PFSK-1 (cell line): ENCODE results near the gene SLC25A51.

ENCODE experiments used
- FOXP2 ChIP-seq: optimal IDR thresholded peaks from 2 replicates; pipeline ENCODE3; 2011; ENCODE audit warnings: borderline replicate concordance, control low read depth, inconsistent platforms; ENCODE audit not compliant: insufficient read depth; ENCODE audit errors: extremely low read length, extremely low read depth
- POLR2AphosphoS5 ChIP-seq: IDR thresholded peaks from 2 replicates; pipeline ENCODE4 v1.6.1; 2012; ENCODE audit warnings: low read depth, mild to moderate bottlenecking, control low read depth, low read length, moderate library complexity
- REST ChIP-seq, 2 experiments: IDR thresholded peaks; 2 replicates each; pipeline versions ENCODE4 v1.6.1 to v1.8.0; 2011 to 2012; ENCODE audit warnings: low read depth in 2 of 2, low read length in 2 of 2, control low read depth in 1 of 2, inconsistent platforms in 1 of 2, mild to moderate bottlenecking in 1 of 2, moderate library complexity in 1 of 2; ENCODE audit not compliant: insufficient read depth in 1 of 2
- SIN3A ChIP-seq: IDR thresholded peaks from 2 replicates; pipeline ENCODE4 v1.6.1; 2012; ENCODE audit warnings: mild to moderate bottlenecking, low read length, moderate library complexity, borderline replicate concordance; ENCODE audit not compliant: insufficient read depth
- TAF1 ChIP-seq: IDR thresholded peaks from 2 replicates; pipeline ENCODE4 v1.6.1; 2012; ENCODE audit warnings: low read length, control low read depth, borderline replicate concordance; ENCODE audit not compliant: insufficient read depth

Gene SLC25A51

GRCh38 chr9:37870799-37871176, 33.1 kb downstream of the SLC25A51 start:
- no peak for TF ChIP-seq POLR2AphosphoS5
- no peak for TF ChIP-seq REST (IDR thresholded peaks at IDR 0.05; ENCODE audit: insufficient read depth in 1 of 2, low read depth in 2 of 2, low read length in 2 of 2)
- TF ChIP-seq FOXP2, result no peak
- TF ChIP-seq SIN3A, result no peak
- no peak for TF ChIP-seq TAF1

- TF ChIP-seq SIN3A (no peak), TAF1 (no peak), FOXP2 (no peak), POLR2AphosphoS5 (no peak), REST (IDR thresholded peaks at IDR 0.05; ENCODE audit: insufficient read depth in 1 of 2, low read depth in 2 of 2, low read length in 2 of 2) (no peak)
Measured at GRCh38 chr9:37870081-37870798, 33.7 kb downstream of the SLC25A51 start.

GRCh38 chr9:37862530-37862929, 41.4 kb downstream of the SLC25A51 start:
- TF ChIP-seq SIN3A (no peak), TAF1 (no peak), POLR2AphosphoS5 (no peak), FOXP2 (no peak), REST (IDR thresholded peaks at IDR 0.05; ENCODE audit: insufficient read depth in 1 of 2, low read depth in 2 of 2, low read length in 2 of 2) (no peak)

- TF ChIP-seq TAF1 (no peak), FOXP2 (no peak), SIN3A (no peak), POLR2AphosphoS5 (no peak), REST (IDR thresholded peaks at IDR 0.05; ENCODE audit: insufficient read depth in 1 of 2, low read depth in 2 of 2, low read length in 2 of 2) (no peak)
Measured at GRCh38 chr9:37859043-37859442, 44.9 kb downstream of the SLC25A51 start.
